Activated naive CD4-positive, alpha-beta T cell treated with Interleukin-2 at 50 U/mL for 16 hours (primary cell): Measurements from ENCODE around the gene KCNF1.

ENCODE experiments used
- DNase-seq: peaks from one replicate; pipeline ENCODE4 v3.0.0-alpha.2; 2020

KCNF1 gene

DNA sequence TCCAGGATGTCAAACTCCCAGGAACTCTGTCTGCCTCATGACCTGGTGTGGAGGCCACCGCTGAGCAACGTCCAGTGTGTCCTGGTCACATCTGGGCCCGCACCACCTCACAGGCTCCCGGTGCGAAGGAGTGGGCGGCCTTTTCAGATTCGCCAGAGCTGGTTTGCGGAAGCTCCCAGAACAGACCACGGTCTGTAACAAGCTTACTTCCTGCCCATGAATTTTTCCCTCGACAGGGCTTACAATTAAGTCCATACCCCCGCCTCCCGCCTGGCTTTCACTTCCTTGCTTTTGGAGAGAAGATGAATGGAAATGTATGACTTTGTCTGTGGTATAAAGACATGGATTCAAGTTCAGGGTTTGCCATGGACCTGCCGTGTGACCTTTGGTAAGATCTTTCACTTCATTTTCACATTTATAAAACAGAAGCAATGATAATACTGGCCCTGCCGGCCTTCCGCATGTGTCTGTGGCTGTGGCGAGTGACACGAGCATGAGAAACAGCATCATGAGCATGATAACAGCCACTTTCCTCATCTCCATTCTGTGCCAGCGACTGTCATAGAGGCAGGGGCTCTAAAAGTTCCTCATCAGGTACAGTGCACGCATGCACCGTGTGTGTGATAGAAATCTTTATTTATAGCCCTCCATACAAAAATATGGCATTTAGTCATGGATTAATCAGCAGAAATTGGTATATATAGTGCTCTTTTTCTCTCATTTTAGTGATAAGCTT is 31.0 kb upstream of the KCNF1 start:
- DNase-seq = no peak

DNA sequence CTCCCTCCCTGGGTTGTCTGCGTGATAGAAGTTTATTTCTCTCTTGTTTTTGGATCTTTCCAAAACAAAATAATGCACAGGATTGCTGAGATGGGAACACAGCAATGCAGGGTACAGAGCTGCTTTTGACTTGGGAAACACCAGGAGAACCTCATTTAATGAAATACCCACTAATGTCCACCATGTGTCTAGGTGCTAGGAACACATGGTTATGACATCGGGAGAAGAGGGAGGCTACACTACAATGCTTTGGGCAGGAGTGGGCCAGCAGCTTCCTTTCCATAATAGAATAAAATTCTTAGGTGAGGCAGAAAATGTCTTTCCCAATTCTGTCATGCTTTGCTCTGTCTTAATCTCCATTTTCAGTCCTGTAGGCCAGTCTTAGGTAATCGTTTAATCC is 29.2 kb upstream of the KCNF1 start:
- no peak for DNase-seq

DNA sequence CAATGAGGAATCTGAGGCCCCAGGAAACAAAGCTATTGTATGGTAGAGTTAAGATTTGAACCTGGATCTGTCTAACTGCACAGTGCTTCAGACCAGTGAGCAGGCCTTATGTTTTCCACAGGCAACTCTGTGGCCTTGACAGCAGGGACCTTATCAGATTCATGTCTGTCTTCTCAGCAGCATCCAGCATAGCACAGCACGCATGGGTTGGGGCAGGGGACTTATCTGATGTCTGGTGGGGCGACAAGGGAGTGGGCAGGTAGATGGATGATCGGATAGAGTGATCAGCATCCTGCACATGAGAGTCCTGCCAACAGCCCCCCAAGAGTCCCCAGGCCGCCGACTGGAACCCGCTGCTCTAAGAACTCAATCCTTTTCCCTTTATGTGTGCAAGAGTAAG is 28.7 kb upstream of the KCNF1 start:
- DNase-seq = no peak

DNA sequence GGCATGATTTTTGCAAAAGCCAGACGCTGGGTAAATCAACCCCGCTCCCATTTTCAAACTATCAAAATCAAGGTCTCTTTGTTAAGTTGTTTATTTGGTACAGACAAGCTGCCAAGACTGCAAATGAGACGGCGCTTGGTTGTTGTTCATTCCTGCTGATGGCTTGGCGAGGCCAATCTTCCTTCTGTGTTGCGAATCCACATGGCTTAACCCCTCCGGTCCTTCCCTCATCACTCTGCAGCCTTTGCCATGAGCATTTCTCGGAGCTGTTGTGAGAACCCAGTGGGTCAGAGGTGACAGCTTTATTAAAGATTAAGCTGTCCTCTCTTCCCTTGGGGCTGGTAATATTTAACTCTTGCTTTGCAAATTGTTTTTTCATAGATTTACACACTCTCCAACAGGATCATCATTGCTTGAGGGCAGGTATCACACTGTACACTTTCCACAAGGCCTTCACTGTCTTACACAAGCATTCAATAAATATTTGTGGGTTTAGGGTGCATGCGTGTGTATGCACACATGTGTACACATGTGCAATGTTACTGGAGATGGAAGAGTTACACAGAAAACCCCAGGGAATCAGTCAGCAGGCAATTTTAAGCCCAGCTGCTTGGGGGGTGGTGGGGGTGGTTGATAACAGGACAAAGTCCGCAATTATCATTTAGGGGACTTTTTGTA is 27.8 kb upstream of the KCNF1 start:
- DNase-seq = no peak

DNA sequence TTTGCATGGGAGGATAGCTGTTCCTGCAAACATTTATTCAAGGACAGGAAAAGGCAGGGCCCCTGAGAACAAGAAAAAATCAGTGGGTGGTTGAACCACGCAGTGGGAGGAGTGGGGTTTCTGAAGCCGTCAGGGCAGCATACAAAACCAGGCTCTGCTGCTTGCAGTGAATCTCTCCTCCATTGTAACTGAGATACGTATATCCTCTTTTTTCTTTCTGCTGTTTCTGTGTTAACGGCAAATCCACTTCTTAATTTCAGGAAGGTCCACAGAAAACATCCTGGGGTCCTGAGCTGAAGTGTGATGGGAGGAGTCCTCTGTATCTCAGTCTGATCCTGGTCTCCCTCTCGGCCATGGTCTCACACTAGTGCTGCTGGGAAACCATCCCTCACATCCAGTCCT is 27.2 kb upstream of the KCNF1 start:
- DNase-seq = no peak

DNA sequence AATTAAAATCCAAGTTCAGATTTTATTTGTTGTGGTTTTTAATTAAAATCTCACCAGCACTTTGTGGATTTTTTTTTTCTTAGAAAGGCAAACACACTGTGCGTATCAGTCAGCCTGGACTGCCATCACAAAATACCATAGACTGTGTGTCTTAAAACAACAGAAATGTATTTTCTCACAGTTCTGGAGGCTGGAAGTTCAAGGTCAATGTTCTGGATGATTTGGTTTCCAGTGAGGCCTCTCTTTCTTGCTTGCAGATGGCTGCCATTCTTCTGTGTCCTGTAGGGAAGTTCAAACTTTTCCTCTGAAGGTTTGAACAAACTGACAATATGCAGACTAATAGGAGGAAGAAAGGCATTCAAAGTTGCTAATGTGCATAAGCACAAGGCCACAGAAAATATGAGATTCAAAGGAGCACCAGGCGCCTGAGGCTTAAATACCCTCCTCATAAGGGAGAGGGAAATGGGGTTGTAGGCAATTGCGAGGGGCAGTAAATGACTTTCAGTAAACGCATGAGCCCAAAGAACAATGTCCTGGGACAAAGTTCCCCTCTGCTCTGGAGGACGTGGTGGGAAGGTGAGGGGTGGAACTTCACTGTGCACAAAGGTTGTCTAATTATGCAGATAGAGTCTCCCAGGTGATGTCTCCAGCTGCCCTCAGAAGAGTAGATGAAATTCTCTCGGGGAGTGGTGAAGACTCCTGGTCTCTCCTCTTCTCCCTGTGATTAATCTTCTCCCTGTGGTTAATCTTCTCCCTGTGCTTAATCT is 26.5 kb upstream of the KCNF1 start:
- no peak for DNase-seq

DNA sequence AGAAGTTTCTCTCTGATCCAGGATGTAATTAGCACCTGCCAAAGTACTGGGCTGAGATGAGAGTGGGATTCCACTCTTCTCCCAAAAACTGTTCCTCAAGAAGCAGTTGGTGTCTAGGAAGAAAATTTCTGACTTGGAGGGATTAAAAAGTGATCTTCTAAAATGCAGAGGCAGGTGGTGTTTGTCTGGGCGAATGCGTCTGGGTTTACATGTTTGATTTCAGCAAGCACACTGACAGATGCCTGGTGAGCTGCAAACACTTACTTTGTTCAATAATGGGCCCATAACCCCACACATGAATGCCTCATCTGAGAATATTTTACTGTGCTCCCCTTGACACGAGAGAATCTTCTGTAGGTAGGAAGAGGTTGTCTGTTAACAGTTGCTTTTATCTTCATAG is 24.3 kb upstream of the KCNF1 start:
- no peak for DNase-seq

DNA sequence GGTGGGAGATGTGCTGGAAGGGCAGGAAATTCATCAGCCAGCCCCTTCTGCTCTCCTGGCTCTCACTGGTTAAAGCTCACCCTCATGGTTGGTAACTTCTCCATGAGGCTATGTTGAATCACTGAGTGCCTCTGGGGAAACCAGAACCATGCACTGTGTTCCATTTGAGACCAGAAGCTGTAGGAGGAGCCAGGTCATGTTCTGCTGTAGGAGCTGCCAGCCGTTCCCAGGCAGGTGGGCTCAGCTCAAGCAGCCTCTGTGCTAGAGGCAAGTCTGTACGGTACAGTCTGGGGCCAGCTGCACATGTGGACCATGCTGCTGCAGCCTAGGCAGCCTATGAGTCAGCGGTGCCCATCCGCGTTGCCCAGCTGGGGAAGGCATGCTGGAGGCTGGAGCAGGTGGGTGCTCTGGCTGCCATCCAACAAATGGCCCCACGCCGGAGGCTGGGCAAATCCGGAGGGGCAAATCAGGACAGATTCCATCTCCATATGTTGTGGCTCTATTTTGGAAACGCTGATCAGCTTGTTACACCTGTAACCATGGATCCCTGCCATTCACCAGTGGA is 22.0 kb upstream of the KCNF1 start:
- no peak for DNase-seq

DNA sequence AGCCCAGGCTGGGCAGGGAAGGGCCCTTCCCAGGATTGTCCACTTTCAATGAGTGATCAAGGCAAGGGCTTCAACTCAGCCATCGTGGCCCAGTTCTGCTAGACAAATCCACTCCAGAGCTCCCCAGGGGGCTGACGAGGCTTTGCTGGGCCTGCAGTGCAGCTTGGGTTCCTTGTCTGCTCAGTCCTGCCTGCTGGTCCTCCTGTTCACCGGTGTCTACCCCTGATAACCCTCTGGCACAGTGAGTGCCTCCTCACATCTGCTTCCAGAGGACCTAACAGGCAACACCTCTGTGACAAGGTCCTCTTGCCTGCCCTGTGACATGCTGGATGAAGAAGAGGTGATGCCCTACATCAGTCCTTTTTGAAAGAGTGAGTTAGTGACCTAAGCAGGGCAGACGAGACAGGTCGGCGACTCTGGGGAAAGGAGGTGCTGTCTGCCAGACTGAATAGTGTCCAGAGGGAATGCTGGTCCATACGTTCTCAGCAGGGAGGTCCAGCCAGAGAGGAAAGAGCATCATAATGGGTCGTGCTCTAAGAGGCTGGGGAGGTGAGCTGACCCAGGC is 20.9 kb upstream of the KCNF1 start:
- no peak for DNase-seq

DNA sequence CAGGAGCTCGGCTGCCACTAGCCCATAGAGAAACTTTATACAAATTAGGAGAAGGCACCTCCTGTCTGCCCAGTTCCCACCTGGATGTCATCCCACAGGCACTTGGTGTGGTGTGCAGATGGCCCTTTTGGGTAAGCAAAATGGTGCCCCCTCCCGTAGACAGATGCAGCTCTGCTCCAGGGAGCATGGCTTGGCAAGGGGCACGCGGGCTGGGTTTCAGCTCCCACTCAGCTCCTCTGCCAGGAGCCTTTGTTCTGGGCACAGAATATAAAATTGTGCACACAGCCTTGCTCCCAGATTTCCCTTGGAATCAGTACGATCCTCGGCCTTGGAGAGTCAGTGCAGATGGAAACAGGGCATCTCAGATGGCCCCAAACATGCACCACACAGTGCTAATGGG is 20.3 kb upstream of the KCNF1 start:
- no peak for DNase-seq

DNA sequence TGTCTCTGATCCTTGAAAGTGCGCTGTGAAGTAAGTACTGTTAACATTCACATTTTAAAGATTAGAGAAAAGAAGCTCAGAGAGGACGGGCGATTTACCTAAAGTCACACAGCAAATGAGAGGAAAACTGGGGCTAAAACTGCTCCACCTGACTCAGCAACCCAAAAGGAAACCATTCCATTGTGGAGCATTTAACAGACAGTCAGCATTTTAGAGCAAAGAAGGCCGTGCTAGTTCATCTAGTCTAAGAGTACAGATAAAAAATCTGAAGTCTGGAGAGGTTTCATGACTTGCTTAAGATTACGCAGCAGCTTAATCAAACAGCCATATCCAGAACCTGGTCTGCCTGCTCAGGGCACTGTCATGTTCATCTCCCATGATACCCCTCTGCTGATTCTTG is 19.9 kb upstream of the KCNF1 start:
- DNase-seq = no peak

DNA sequence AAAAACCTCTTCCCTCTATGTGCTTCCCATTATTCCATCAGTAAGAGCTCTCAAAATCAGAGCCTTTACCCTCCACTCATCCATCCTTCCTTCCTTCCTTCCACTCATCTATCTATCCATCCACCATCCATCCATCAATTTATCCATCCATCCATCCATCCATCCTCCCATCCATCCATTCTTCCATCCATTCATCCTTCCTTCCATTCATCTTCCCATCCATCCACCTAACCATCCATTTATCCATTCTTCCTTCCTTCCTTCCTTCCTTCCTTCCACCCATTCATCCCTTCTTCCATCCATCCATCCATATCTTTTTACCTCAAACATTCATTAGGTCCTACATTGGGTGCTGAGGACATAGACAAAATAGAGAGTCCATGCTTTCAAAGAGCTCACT is 19.4 kb upstream of the KCNF1 start:
- DNase-seq = no peak

DNA sequence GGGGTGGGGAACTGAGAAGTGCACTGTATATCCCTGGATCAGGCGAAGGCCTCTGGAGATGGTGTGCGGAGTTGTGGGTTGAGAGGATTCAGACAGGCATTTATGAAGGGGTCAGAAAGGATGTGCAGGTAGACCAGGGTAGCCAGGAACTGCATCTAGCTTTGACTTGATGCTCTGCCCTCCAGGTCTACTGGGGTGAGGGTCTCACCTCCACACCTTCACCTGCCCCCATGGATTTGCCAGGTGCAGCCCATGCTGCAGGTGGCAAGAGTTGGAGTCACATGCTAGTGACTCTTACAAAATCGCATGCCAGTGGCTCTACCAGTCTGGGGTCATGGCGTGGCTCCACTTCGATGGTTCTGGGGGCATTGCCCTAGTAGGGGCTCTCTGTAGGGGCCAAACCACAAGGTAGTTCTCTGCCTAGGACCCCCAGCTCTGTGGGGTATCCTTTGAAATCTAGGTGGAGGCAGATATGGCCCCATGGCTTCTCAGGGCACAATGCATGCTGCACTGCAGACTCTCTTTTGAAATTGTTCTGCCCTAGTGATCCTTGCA is 18.9 kb upstream of the KCNF1 start:
- DNase-seq = no peak

DNA sequence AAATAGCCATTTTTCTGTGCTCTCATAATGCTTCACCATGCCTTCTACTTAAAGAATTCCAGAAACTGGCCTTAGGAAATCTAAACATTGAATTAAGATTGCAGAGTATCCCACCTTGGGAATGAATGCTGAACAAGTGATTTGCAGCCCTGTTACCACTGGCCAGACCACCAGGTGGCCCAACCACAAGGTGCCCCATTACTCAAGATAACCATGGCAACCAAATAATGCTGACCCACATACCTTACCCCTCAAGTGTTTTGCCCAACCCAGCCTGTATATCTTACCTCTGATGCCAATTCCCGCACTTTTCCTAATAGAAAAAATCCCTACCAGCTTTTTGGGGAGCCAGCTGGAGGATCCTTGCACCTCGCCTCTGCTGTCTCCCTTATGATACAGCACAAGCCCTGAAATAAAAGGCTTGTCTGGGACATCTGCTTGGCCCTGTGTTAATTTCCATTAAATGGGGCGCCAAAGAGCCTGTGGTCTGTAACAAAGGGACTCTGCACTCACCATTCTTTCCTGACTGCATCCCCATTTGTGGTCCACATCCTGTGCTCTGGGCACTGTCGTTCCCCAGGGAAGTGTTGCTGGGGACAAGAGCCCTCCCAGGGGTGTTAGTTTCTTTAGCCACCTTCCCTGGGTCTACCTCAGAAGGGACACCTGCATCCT is 17.3 kb upstream of the KCNF1 start:
- no peak for DNase-seq

DNA sequence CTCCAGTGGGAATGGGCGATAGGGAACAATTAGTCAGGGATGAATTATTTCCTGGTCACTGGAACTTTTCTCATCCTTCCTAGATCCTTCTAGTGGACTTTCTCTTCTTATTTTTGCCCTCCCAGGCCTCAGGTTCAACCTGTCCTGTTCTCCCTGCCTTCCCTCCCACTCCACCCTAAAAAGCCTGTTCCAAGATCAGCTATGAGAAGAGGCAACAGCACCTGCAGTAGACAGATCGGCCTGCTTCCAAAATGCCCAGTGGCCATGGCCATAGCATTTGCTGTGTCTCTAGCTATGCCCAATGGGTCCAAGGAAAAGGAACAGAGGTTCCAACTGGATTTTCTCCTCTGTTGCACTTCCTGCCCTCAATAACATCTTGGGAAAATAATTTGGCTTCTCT is 16.5 kb upstream of the KCNF1 start:
- DNase-seq = no peak

DNA sequence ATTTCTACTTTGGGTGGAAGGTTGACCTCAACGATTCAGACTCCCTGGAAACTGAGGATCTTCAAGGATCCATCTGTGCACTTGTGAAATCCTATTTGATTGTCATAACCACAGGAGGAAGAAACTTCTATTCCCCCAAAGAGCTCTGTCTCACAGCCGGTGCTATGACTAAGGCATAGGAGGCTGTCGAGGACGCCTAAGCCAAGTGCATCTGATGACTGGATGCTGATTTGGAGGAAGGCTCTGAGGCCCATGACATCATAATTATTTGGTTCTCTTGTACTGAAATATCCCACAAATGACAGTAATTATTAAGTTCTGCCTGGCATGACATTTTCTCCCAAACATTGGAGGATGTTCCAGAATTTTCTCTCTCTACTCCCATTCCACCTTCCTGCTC is 13.8 kb upstream of the KCNF1 start:
- DNase-seq = no peak

DNA sequence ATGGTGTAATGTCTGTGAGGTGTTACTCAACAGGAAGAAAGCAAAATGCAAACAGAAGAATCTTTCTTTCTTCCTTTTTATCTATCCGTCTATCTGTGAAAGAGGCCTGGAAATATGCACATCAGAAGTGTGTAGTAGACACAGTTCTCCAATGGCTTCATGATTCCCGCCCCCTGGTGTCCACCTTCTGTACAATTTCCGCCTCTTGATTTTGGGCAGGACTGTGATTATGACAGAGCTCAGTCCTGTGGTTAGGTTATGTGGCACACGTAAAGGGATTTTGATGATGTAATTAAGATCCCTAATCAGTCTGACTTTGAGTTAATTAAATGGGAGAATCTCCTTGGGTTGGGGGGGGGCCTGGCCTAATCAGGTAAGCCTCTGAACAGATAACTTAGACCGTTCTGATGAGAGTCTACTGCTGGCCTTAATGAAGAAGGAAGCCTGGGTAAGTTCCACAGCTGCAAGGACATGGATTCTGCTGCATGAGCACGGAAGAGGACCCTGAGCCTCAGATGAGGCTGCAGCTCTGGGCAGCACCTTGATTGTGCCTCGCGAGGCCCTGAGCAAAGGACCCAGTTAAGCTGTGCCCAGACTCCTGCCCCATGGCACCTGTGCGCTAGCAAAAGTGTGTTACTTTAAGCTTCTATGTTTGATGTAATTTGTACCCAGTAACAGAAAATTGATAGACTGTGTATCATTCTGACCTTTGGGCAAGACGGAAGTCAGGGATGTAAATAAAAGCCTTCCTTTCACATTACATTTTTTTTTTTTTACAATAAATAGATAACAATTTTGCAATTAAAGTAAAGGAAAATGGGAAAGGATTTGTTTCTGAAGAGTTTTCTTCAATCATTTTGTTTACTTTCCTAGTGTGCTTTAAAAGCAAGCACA is 11.3 kb upstream of the KCNF1 start:
- DNase-seq = no peak

DNA sequence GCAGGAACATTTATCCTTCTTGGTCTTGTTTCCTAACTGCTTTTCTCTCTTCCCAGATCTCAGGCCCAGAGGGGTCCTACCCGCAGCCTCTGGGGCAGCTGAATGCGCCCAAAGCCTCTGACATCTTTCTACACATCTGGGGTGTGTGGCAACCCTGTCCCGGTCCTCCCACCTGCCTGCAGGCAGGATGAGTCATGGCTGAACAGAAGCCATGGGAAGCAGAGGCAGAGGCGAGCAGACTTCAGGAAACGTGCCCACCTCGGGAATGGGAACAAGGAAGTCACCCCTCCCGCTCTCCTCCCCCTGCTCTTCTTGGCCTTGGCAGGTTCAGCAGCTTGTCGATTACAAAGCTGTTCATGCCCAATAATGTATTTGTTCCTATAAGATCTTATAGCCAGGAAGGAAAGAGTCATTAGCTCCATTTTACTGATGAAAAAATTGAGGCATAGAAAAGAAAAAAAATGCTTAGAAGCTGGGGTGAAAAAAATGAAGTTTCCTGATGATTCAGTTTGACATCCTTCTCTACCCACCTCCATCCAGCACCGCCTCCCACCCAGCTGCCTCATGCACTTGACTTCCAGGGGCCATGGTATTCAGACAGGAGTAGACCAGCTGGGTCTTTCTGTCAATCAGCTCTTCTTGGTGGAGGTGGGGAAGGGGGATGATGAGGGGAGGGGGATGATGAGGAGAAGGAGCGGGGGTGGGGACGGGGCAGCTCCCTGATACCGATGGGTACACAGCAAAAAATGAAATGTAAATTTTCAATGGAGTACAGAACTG is 10.4 kb upstream of the KCNF1 start:
- no peak for DNase-seq

DNA sequence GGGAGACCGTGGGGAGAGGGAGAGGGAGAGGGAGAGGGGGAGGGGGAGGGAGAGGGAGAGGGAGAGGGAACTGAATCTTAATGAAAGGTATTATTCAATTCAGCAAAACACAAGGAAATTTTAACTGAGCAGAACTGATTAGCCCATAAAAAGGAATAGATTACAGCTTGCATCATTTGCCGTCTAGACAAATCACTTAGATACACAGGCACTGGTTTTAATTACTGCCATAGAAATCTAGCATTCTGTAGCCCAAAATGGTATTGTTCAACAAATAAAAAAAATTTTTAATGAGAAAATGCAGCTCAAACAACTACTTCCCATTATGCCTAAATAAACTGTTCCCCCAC is 7.9 kb upstream of the KCNF1 start:
- DNase-seq = no peak

DNA sequence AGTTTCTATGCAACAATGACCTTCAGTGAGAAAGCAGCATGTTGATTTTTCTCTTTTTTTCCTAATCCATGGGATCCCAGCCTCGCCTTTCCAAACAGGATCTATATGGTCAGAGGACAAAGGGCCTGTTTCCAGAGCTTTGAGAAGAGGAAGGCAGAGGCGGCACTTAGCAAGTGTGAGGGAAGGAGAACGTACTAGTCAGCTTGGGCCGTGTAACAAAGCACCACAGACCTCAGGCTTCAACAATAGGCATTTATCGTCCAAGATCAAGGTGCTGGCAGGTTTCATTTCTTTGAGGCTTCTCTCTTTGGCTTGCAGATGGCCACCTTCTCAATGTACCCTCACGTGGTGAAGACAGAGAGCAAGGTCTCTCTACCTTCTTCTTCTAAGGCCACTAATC is 7.3 kb upstream of the KCNF1 start:
- no peak for DNase-seq
